DND-41 (cell line): ENCODE results near the gene MEIOC.

Experiments used
- CTCF ChIP-seq: IDR thresholded peaks from 2 replicates; pipeline ENCODE4 v1.5.1; 2012; ENCODE audit warnings: borderline replicate concordance, low read length, moderate library complexity, mild to moderate bottlenecking; ENCODE audit not compliant: poor library complexity, severe bottlenecking; ENCODE audit errors: extremely low read depth
- EZH2 ChIP-seq: IDR thresholded peaks from 3 replicates; pipeline ENCODE4 v1.6.1; 2012; ENCODE audit warnings: borderline replicate concordance, low read depth, mild to moderate bottlenecking, moderate library complexity, low read length, inconsistent platforms; ENCODE audit not compliant: severe bottlenecking

- TF ChIP-seq CTCF (no peak), EZH2 (no peak)
Observed at GRCh38 chr17:44722254-44722653, 66.0 kb downstream of the MEIOC start.
